K562 (cell line): ENCODE data around the gene CARD10. TPM values are rescaled to one million over a fixed set of nuclear protein-coding genes. Genes with fewer than 3 reads are reported as not detected.

Source experiments
- ADNP ChIP-seq: fragments of 200-800 bp; sonication (Bioruptor generic); IDR thresholded peaks from 2 replicates; pipeline ENCODE4 v1.6.1; 2016; ENCODE audit warnings: missing genetic modification characterization, missing compliant biosample characterization
- CEBPB ChIP-seq: fragments of 450-650 bp; IDR thresholded peaks from 2 replicates; pipeline ENCODE4 v1.6.1; 2016; ENCODE audit warnings: missing genetic modification characterization, missing compliant biosample characterization
- FOXJ3 ChIP-seq: sonication (generic); formaldehyde crosslinking; IDR thresholded peaks from 2 replicates; pipeline ENCODE4 v1.4.0; 2020; ENCODE audit warnings: mild to moderate bottlenecking, missing genetic modification reagents
- HIVEP1 ChIP-seq: fragments of 250-450 bp; sonication (Bioruptor Pico); IDR thresholded peaks from 2 replicates; pipeline ENCODE4 v1.4.0; 2020; ENCODE audit warnings: mild to moderate bottlenecking
- ILK ChIP-seq: fragments of 450-650 bp; IDR thresholded peaks from 2 replicates; pipeline ENCODE4 v1.6.1; 2016; ENCODE audit warnings: missing genetic modification characterization, low read depth, mild to moderate bottlenecking, missing compliant biosample characterization, moderate library complexity, borderline replicate concordance
- LARP7 ChIP-seq: fragments of 450-650 bp; IDR thresholded peaks from 2 replicates; pipeline ENCODE4 v1.6.1; 2016
- NCOR1 ChIP-seq: fragments of 450-650 bp; IDR thresholded peaks from 2 replicates; pipeline ENCODE4 v1.6.1; 2016; ENCODE audit warnings: mild to moderate bottlenecking, moderate library complexity
- NR0B1 ChIP-seq: fragments of 450-650 bp; IDR thresholded peaks from one replicate; pipeline ENCODE4 v1.6.1; 2018; ENCODE audit warnings: mild to moderate bottlenecking, moderate library complexity; ENCODE audit not compliant: partially characterized antibody
- POLR3G ChIP-seq: IDR thresholded peaks from 2 replicates; pipeline ENCODE4 v1.6.1; 2011; ENCODE audit not compliant: insufficient read length, insufficient replicate concordance; ENCODE audit errors: extremely low read depth
- TRIM25 ChIP-seq: fragments of 450-650 bp; IDR thresholded peaks from 2 replicates; pipeline ENCODE4 v1.7.0; 2016; ENCODE audit warnings: borderline replicate concordance
- ZNF311 ChIP-seq: fragments of 250-450 bp; sonication (Bioruptor Pico); IDR thresholded peaks from 2 replicates; pipeline ENCODE4 v1.4.0; 2020; ENCODE audit warnings: mild to moderate bottlenecking, moderate library complexity
- ZNF75A ChIP-seq: fragments of 450-650 bp; formaldehyde crosslinking; IDR thresholded peaks from 2 replicates; pipeline ENCODE4 v1.4.0; 2020; ENCODE audit warnings: mild to moderate bottlenecking
- polyA plus RNA-seq, 8 experiments: library from polyadenylated mRNA; depleted of rRNA in 4 of 8; stranded (reverse) in 5 of 8; unstranded in 3 of 8; fragments of >200 nt; fragmentation: Nextera tagmentation in 2 of 8; fragmentation: Illumina TruSeq in 1 of 8; extraction: Ambion mirVana in 2 of 8; extraction: Trizol in 1 of 8; gene quantifications; 2 replicates each; pipeline versions ENCODE4 v1.2.1 to v1.2.3, GENCODE V29; 2011 to 2014; ENCODE audit warnings: inconsistent platforms in 1 of 8, missing spikeins in 1 of 8
- total RNA-seq, 7 experiments: library from RNA; depleted of rRNA in 6 of 7; stranded (reverse); fragments of >200 nt in 6 of 7; fragmentation: Illumina TruSeq in 2 of 7; extraction: Trizol in 2 of 7; gene quantifications; 2 replicates each; pipeline versions ENCODE4 v1.2.1 to v1.2.3, GENCODE V29; 2011 to 2021; ENCODE audit warnings: low replicate concordance in 1 of 7

The CARD10 gene
- total and polyA plus RNA-seq, 9 of the 15 experiments (the other 6 are each of a cell fraction or from before 2014, with no cell fraction given) = 0.13 to 5.8 (median 1.6) TPM

GRCh38 chr22:37481347-37481907 is 37.8 kb downstream of the CARD10 start (continued):
- TF ChIP-seq NR0B1 (no peak), POLR3G (no peak), NCOR1 (no peak), CEBPB (tag) (no peak), FOXJ3 (no peak), ZNF75A (CRISPR knock-in tag) (no peak), TRIM25 (no peak), HIVEP1 (CRISPR knock-in tag) (no peak), ZNF311 (CRISPR knock-in tag) (no peak), ADNP (tag) (no peak), ILK (tag) (no peak), LARP7 (no peak)
- TF ChIP-seq, all 486 proteins: peak for 0
